ENCODE results near the gene KCTD16. TPM values are rescaled to one million over a fixed set of nuclear protein-coding genes. Genes with fewer than 3 reads are reported as not detected.

Gene KCTD16
- total RNA-seq, 1 experiment from 2014 or later, result 0.14 TPM

DNA sequence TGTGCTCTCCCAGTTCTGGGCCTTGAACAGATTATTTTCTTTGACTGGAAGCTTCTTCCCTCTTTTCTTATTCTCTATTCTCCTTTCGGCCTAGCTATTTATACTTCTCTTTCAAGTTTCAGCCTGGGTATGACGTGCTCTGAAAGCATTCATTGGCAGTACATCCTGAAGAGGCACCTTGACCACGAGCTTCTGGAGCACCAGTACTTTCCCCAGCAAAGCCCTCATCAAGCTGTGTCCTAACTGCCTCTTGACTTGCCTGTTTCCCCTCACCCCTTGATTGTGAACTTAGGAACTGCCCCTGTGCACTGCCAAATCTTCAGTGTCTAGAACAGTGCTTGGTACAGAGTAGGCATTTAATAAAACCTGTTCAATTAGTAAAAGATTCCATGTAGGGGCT, 154.9 kb downstream of the KCTD16 start:
- no peaks in the 10 kb centered on the region for H3K9me3 Mint-ChIP-seq (ENCODE audit: low read depth, unreplicated experiment)
- no peaks in the 10 kb centered on the region for H3K4me1 Mint-ChIP-seq (ENCODE audit: low read depth, unreplicated experiment)
- H3K27me3 Mint-ChIP-seq (ENCODE audit: unreplicated experiment), result no peaks in the 10 kb centered on the region
- H3K27ac Mint-ChIP-seq (ENCODE audit: unreplicated experiment), result no peak overlapping the region
- no peaks in the 10 kb centered on the region for H3K36me3 Mint-ChIP-seq (ENCODE audit: insufficient read depth, unreplicated experiment)
- no peak for TF ChIP-seq CTCF (IDR thresholded peaks at IDR 0.05; ENCODE audit: unreplicated experiment)
- no peak overlapping the region for H3K4me3 Mint-ChIP-seq (ENCODE audit: low read depth, unreplicated experiment)
- intact Hi-C loops (cut with micrococcal nuclease; ENCODE audit: unreplicated experiment), result no loop called here
- CTCF ChIA-PET, result no interaction called here
- no TSS peak for BruUV-seq (replicated peaks)
- DNase-seq, result no peak

DNA sequence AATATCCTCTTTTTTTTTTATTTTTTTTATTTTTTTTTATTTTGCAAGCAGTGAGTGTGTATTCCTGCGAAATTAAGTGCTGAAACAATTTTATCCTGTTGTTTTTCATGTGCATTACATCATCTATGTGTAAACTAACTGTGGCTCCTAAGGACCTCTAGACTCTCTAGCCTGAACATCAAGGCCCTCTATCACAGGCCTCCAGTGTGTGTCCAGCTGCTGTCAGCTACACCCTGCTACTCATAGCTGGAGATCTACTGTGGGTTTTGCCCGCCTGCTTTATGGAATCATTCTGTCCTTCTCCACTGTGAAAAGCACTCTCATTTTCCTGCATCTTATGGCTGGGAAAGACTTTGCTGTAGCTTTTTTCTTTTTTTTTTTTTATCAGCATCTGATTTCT, 157.8 kb downstream of the KCTD16 start:
- Mint-ChIP-seq H3K4me1 (ENCODE audit: low read depth, unreplicated experiment) (no peaks in the 10 kb centered on the region), H3K36me3 (ENCODE audit: insufficient read depth, unreplicated experiment) (no peaks in the 10 kb centered on the region), H3K27me3 (ENCODE audit: unreplicated experiment) (peaks cover 11% of the 10 kb centered on the region), H3K27ac (ENCODE audit: unreplicated experiment) (no peak overlapping the region), H3K4me3 (ENCODE audit: low read depth, unreplicated experiment) (no peak overlapping the region), H3K9me3 (ENCODE audit: low read depth, unreplicated experiment) (no peaks in the 10 kb centered on the region)
- BruUV-seq (replicated peaks), result no TSS peak
- CTCF ChIA-PET, result interaction anchor here (1.0 kb wide), 1 partner anchor 125 kb away, joined by 3 read pairs; no protein-coding TSS in a partner anchor
- TF ChIP-seq CTCF (IDR thresholded peaks at IDR 0.05; ENCODE audit: unreplicated experiment), result no peak
- intact Hi-C loops (cut with micrococcal nuclease; ENCODE audit: unreplicated experiment), result no loop called here
- DNase-seq, result no peak

DNA sequence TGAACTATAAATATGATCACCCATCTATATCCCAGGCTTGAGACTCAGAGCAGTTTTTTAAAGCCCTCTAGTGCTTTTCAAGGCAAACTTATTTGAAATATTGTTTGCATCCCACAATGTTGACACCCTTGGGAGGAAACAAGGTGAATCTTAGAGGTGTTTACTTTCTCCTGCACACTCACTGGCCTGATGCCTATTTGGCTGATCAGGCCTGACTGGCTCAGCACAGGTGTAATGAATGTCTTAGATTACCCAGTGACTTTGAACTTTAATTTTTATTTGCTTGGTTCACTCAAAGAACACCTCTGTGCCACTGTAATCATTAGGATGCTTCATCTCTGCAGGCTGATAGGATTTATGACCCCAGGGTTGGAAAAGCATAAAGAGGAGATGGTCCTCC, 158.3 kb downstream of the KCTD16 start:
- H3K9me3 Mint-ChIP-seq (ENCODE audit: low read depth, unreplicated experiment), result no peaks in the 10 kb centered on the region
- no peak overlapping the region for H3K4me3 Mint-ChIP-seq (ENCODE audit: low read depth, unreplicated experiment)
- intact Hi-C loops (cut with micrococcal nuclease; ENCODE audit: unreplicated experiment), result no loop called here
- H3K27me3 Mint-ChIP-seq (ENCODE audit: unreplicated experiment), result peaks cover 12% of the 10 kb centered on the region
- H3K27ac Mint-ChIP-seq (ENCODE audit: unreplicated experiment), result no peak overlapping the region
- BruUV-seq (replicated peaks), result no TSS peak
- no peaks in the 10 kb centered on the region for H3K36me3 Mint-ChIP-seq (ENCODE audit: insufficient read depth, unreplicated experiment)
- no peak for TF ChIP-seq CTCF (IDR thresholded peaks at IDR 0.05; ENCODE audit: unreplicated experiment)
- H3K4me1 Mint-ChIP-seq (ENCODE audit: low read depth, unreplicated experiment), result no peaks in the 10 kb centered on the region
- CTCF ChIA-PET, result interaction anchor here (1.0 kb wide), 1 partner anchor 125 kb away, joined by 3 read pairs; no protein-coding TSS in a partner anchor
- no peak for DNase-seq

DNA sequence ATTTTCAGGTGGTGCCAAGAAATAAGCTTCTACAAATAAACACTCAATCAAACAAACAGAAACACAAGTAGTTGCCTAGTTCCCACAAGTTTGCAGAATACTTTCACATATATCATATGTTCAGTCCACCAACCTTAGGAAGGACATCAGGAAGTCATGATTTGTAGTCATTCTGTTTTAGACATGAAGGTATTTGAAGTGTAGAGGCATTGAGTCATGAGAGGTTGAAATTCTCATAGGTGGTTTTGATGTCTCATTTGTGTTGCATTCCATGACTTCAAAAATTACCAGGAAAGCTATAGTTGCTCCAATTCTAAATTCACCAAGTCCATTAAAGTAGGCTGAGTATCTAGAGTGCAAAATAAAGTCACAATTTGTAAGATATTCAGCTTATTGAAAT, 159.0 kb downstream of the KCTD16 start:
- H3K36me3 Mint-ChIP-seq (ENCODE audit: insufficient read depth, unreplicated experiment), result no peaks in the 10 kb centered on the region
- intact Hi-C loops (cut with micrococcal nuclease; ENCODE audit: unreplicated experiment), result no loop called here
- H3K27ac Mint-ChIP-seq (ENCODE audit: unreplicated experiment), result no peak overlapping the region
- peaks cover 12% of the 10 kb centered on the region for H3K27me3 Mint-ChIP-seq (ENCODE audit: unreplicated experiment)
- H3K9me3 Mint-ChIP-seq (ENCODE audit: low read depth, unreplicated experiment), result no peaks in the 10 kb centered on the region
- CTCF ChIA-PET, result no interaction called here
- H3K4me3 Mint-ChIP-seq (ENCODE audit: low read depth, unreplicated experiment), result no peak overlapping the region
- DNase-seq, result no peak
- BruUV-seq (replicated peaks), result no TSS peak
- H3K4me1 Mint-ChIP-seq (ENCODE audit: low read depth, unreplicated experiment), result no peaks in the 10 kb centered on the region
- no peak for TF ChIP-seq CTCF (IDR thresholded peaks at IDR 0.05; ENCODE audit: unreplicated experiment)

Data from Calu3 (cell line).